IPS-NIHi11 (cell line): Measurements from ENCODE around the gene PEAK1.
"Not testable (repeated sequence)": the region's sequence is repeated elsewhere in the genome, so short reads cannot be mapped to it uniquely, and the experiment has no call there.

ENCODE experiments used
- DNase-seq: peaks from one replicate; pipeline ENCODE4 v3.0.0; 2012; ENCODE audit warnings: mixed read lengths, low spot score

PEAK1 gene

GRCh38 chr15:77425104-77425503 is 5.2 kb upstream of the PEAK1 start:
- DNase-seq, result no peak

- DNase-seq, result peak; percentile 8
Measured at GRCh38 chr15:77421370-77421700, 1.4 kb upstream of the PEAK1 start.

DNA sequence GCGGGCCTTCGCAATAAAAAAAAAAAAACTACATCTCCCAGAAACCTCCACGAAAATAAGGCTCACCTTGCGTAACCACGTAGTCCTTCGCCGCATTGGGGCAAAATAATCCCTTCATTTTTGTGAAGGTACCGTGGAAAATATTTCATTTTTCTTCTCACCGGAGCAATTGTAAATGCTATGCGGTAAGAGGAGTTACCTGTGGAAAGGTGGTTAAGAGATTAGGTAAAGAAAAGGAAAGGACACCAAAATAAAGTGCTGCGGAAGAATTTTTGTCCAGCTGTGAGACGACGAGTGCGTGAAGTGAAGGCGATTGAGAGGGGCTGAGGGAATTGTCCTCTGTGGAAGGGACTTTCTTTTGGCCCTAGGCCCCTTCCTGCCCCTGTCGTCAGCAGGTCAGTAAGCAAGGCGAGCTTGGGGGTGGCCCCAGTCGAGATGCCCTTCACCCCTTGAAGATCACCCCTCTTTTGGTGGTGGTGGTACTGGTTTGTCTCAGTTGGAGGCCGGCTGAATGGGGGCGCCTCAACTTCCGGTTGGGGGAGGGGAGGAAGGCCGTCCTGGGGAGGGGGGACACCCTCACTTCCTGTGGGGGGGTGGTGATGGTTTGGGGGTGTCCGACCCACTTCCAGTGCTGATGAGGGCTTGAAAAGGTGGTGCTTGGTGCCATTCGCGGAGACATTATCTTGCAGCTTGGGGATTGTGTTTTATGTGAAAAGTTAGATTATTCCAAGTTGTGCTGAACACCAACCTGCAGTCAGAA is 886 bp upstream of the PEAK1 start, which contains the start of gene HMG20A:
TSS of gene HMG20A (plus strand) at position 279 of the 760 bp plus-strand sequence. CDS start 37,520 bp downstream, outside the sequence.
- peak; percentile 67 for DNase-seq

GRCh38 chr15:77418966-77419835 is 703 bp downstream of the PEAK1 start:
- DNase-seq, result peak; percentile 58

DNA sequence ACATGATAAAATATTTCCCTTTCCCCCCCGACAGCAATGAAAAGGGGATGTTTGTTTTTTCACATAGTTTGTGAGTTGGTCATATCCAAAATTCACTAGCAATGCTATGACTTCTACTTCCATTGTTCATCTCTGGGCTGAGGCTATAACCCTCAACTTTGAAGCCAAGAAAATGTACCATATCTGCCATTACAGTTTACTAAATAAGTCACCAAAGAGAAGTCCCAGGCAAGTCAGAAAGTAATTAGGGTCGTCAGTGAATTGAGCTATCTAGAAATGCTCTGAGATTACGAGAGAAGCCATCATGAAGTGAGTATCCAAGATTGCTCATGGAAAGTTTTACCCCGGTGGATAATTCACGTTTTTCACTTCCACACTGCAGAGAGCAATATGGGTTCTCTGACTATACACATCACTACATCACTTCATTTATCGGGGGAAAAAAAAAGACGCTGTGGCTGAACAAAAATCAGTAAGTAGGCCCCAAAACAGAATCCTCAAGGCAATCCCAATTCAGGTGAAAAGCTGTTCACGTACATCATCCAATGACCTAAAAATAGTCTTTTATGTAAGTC is 1.4 kb downstream of the PEAK1 start:
- DNase-seq, result no peak

GRCh38 chr15:77417602-77418001 is 2.3 kb downstream of the PEAK1 start:
- no peak for DNase-seq

- DNase-seq, result no peak
Measured at GRCh38 chr15:77416954-77417353, 3.0 kb downstream of the PEAK1 start.

DNA sequence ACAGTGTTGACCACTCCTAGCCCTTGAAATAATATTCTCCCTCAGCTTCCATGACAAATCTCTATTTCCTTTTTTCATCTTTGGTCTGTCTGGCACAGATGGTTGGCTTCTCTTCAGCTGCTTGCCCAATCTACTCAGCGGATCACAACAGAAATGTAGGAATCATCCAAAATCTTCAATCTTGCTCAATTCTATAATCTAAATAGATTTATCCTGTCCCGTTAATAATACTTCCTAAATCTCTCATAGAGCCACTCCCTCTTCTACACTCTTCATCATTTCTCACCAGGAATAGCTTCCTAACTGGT is 3.8 kb downstream of the PEAK1 start:
- no peak for DNase-seq

- no peak for DNase-seq
Measured at GRCh38 chr15:77415450-77416147, 4.3 kb downstream of the PEAK1 start.

GRCh38 chr15:77414789-77415442 is 5.0 kb downstream of the PEAK1 start:
- DNase-seq, result no peak

- no peak for DNase-seq
Measured at GRCh38 chr15:77413699-77414349, 6.1 kb downstream of the PEAK1 start.

DNA sequence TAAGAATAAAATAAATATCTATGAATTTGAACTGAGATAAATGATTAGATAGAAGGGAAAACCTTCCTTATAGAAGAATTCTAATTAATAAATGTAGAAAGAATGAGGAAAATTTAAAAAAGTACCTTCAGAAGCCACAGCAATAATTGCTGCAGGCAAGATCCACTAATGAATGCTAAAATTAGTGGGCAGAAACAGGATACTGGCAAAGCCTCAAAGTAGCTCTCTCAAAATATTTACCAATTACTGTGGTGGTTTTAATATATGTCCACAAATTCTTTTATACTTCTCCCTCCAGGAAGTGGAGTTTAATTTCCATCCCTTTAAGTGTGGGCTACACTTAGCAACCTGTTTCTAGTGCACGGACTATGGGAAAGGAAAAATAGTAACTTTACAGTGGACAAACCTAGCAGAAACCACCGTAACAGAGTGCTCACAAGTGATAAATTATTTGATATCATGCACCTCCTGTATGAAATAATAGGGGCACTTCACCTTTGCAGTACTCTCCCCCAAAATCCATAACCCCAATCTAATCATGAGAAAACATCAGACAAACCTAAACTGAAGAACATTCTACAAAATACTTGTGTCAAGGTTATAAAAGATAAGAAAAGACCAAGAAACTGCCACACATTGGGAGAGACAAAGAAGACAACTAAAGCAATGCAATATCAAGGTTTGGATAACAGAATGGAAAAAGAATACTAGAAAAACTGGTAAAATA is 6.8 kb downstream of the PEAK1 start:
- no peak for DNase-seq

DNA sequence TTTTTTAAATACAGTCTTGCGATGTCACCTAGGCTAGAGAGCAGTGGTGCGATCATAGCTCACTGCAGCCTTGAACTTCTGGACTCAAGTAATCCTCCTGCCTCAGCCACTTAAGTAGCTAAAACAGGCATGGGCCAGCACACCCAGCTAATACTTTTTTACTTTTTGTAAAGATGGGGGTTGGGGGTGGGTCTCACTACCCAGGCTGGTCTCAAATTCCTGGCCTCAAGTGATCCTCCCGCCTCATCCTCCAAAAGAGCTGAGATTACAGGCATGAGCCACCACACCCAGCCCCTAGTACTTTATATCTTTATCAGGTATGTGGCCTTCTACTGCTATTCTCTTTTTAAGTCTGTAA is 8.3 kb downstream of the PEAK1 start:
- DNase-seq, result no peak

- DNase-seq, result no peak
Measured at GRCh38 chr15:77410701-77411618, 8.9 kb downstream of the PEAK1 start.

DNA sequence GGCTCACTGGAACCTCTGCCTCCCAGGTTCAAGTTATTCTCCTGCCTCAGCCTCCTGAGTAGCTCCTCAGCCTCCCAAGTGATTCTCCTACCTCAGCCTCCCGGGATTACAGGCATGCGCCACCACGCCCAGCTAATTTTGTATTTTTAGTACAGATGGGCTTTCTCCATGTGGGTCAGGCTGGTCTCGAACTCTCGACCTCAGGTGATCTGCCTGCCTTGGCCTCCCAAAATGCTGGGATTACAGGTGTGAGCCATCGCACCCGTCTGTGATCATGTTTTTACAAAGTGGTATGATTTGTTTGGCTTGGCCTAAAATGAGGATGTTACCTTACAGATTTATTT is 9.8 kb downstream of the PEAK1 start:
- DNase-seq, result not testable (repeated sequence)

DNA sequence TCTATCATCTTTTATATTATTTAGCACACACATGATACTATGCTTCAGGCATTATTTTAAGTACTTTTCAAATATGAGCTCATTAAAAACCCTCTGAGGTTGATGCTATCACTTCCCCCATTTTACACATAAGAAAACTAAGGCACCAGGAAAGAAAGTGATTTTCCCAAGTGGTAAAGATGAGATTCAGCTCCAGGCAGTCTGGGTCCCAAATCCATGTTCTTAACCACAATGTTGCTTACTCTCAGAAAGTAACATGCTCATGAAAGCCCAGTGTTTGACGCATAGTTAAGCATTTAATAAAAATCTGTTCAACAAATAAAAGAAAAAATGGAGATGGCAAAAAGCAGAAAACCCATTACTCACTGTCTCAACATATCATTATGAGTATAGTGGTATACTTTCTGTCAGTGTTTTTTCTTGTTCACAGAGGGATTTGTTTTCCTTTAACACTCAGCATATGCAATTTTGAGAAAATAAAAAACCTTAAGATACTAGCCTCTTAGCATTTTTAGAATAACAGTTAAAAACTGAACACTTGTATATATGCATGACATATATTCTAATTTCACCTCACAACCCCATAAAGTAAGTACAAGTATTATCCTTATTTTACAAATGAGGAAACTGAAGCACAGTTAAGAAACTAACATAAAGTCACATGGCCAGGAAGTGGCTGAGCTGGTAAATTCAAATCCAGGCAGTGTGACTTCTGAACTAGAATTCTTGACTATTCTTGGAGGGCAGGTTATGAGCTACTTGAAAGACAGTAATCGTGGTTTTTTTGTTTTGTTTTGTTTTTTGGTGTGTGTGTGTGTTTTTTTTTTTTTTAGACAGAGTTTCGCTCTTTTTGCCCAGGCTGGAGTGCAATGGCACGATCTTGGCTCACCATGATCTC is 10.4 kb downstream of the PEAK1 start:
- no peak for DNase-seq

DNA sequence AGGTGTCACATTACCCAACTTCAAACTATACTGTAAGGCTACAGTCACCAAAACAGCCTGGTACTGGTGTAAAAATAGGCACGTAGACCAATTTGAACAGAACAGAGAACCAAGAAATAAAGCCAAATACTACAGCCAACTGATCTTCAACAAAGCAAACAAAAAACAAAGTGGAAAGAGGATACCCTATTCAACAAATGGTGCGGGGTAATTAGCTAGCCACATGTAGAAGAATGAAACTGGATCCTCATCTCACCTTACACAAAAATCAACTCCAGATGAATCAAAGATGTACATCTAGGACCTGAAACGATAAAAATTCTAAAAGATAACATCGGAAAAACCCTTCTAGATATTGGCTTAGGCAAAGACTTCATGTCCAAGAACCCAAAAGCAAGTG is 13.1 kb downstream of the PEAK1 start:
- no peak for DNase-seq

GRCh38 chr15:77406173-77406759 is 13.6 kb downstream of the PEAK1 start:
- DNase-seq, result not testable (repeated sequence)
